HEK293 (cell line): ENCODE measurements around the gene VAMP5.

Source experiments
- CTCF ChIA-PET: fragments of 350-600 bp; formaldehyde crosslinking; extraction: SDS; loops from one replicate; lab custom pipeline; 2021; ENCODE audit warnings: antibody characterized with exemption; lab: Yijun Ruan, JAX
- POLR2A ChIA-PET: fragments of 300-600 bp; formaldehyde crosslinking; extraction: SDS; loops from one replicate; lab custom pipeline; 2020; ENCODE audit warnings: antibody characterized with exemption, inconsistent platforms; lab: Yijun Ruan, JAX
- H3K27ac ChIP-seq: fragments of 200-500 bp; sonication (Bioruptor generic); 2 replicates; pipeline ENCODE4 v1.5.1; 2014; ENCODE audit warnings: low read depth, low read length, control low read depth, inconsistent platforms; ENCODE audit errors: extremely low read depth
- H3K36me3 ChIP-seq, 2 experiments: fragments of 200-500 bp in 1 of 2; sonication (Bioruptor generic) in 1 of 2; 1 replicate in 1 of 2; 2 replicates in 1 of 2; pipeline ENCODE4 v1.5.1; 2014 to 2017; ENCODE audit warnings: inconsistent platforms in 2 of 2, low read length in 2 of 2; ENCODE audit not compliant: control insufficient read depth in 2 of 2, insufficient read depth in 1 of 2
- H3K4me1 ChIP-seq: fragments of 200-500 bp; sonication (Bioruptor generic); 2 replicates; pipeline ENCODE4 v1.5.1; 2014; ENCODE audit warnings: mild to moderate bottlenecking, low read length, inconsistent platforms; ENCODE audit not compliant: control insufficient read depth, insufficient read depth
- H3K4me3 ChIP-seq: 2 replicates; pipeline ENCODE4 v1.5.1; 2011; ENCODE audit warnings: low read depth, mild to moderate bottlenecking, control low read depth, low read length, moderate library complexity
- H3K9me3 ChIP-seq: fragments of 200-500 bp; sonication (Bioruptor generic); 2 replicates; pipeline ENCODE4 v1.5.1; 2014; ENCODE audit warnings: low read depth, low read length, inconsistent platforms; ENCODE audit not compliant: control insufficient read depth, insufficient read depth
- EGR2 ChIP-seq: fragments of 450-650 bp; formaldehyde crosslinking; IDR thresholded peaks from 2 replicates; pipeline ENCODE4 v1.5.1; 2016; ENCODE audit warnings: low read depth, missing biosample characterization, missing genetic modification characterization
- GLI2 ChIP-seq: fragments of 450-650 bp; formaldehyde crosslinking; IDR thresholded peaks from 2 replicates; pipeline ENCODE4; 2017; ENCODE audit warnings: missing biosample characterization, missing genetic modification characterization, low read depth, borderline replicate concordance
- GLI4 ChIP-seq: fragments of 450-650 bp; formaldehyde crosslinking; IDR thresholded peaks from 2 replicates; pipeline ENCODE4 v1.5.1; 2016; ENCODE audit warnings: missing biosample characterization, missing genetic modification characterization
- IKZF3 ChIP-seq: fragments of 450-650 bp; IDR thresholded peaks from 2 replicates; pipeline ENCODE4 v1.5.0; 2018; ENCODE audit warnings: missing biosample characterization, mild to moderate bottlenecking, missing genetic modification characterization, moderate library complexity
- PRDM1 ChIP-seq: fragments of 450-650 bp; formaldehyde crosslinking; IDR thresholded peaks from 2 replicates; pipeline ENCODE4; 2016; ENCODE audit warnings: missing biosample characterization, missing genetic modification characterization
- SCRT1 ChIP-seq: fragments of 450-650 bp; formaldehyde crosslinking; IDR thresholded peaks from 2 replicates; pipeline ENCODE4 v1.5.1; 2016; ENCODE audit warnings: missing biosample characterization, missing genetic modification characterization, borderline replicate concordance
- ZBTB17 ChIP-seq: fragments of 450-650 bp; formaldehyde crosslinking; IDR thresholded peaks from 2 replicates; pipeline ENCODE4 v1.5.1; 2016; ENCODE audit warnings: missing biosample characterization, missing genetic modification characterization
- ZBTB48 ChIP-seq: fragments of 450-650 bp; formaldehyde crosslinking; IDR thresholded peaks from 2 replicates; pipeline ENCODE4 v1.5.1; 2016; ENCODE audit warnings: missing biosample characterization, missing genetic modification characterization
- ZNF112 ChIP-seq: fragments of 450-650 bp; formaldehyde crosslinking; IDR thresholded peaks from 2 replicates; pipeline ENCODE4 v1.5.0; 2017; ENCODE audit warnings: missing biosample characterization, missing genetic modification characterization
- ZNF292 ChIP-seq: fragments of 450-650 bp; formaldehyde crosslinking; IDR thresholded peaks from 2 replicates; pipeline ENCODE4 v1.5.1; 2016; ENCODE audit warnings: low read depth, missing biosample characterization, missing genetic modification characterization, borderline replicate concordance
- ZNF302 ChIP-seq: fragments of 450-650 bp; formaldehyde crosslinking; IDR thresholded peaks from 2 replicates; pipeline ENCODE4 v1.5.1; 2016; ENCODE audit warnings: missing biosample characterization, missing genetic modification characterization, low read depth
- ZNF311 ChIP-seq: fragments of 450-650 bp; formaldehyde crosslinking; IDR thresholded peaks from 2 replicates; pipeline ENCODE4 v1.5.1; 2017; ENCODE audit warnings: missing biosample characterization, missing genetic modification characterization, borderline replicate concordance
- ZNF354C ChIP-seq: fragments of 450-650 bp; formaldehyde crosslinking; IDR thresholded peaks from 2 replicates; pipeline ENCODE4 v1.5.1; 2016; ENCODE audit warnings: missing biosample characterization, missing genetic modification characterization, low read depth, borderline replicate concordance
- ZNF433 ChIP-seq: fragments of 450-650 bp; formaldehyde crosslinking; IDR thresholded peaks from 2 replicates; pipeline ENCODE4 v1.5.1; 2016; ENCODE audit warnings: missing biosample characterization, missing genetic modification characterization, low read depth
- ZNF558 ChIP-seq: fragments of 450-650 bp; formaldehyde crosslinking; IDR thresholded peaks from 2 replicates; pipeline ENCODE4 v1.5.1; 2016; ENCODE audit warnings: missing biosample characterization, missing genetic modification characterization
- ZNF585B ChIP-seq: fragments of 450-650 bp; formaldehyde crosslinking; IDR thresholded peaks from 2 replicates; pipeline ENCODE4 v1.5.1; 2016; ENCODE audit warnings: missing biosample characterization, missing genetic modification characterization
- ZNF596 ChIP-seq: fragments of 450-650 bp; IDR thresholded peaks from 2 replicates; pipeline ENCODE4 v1.5.0; 2018; ENCODE audit warnings: missing biosample characterization, mild to moderate bottlenecking, missing genetic modification characterization, moderate library complexity
- ZNF660 ChIP-seq: fragments of 450-650 bp; IDR thresholded peaks from 2 replicates; pipeline ENCODE4 v1.5.1; 2018; ENCODE audit warnings: missing biosample characterization, mild to moderate bottlenecking, missing genetic modification characterization
- ZNF747 ChIP-seq: fragments of 450-650 bp; formaldehyde crosslinking; IDR thresholded peaks from 2 replicates; pipeline ENCODE4 v1.5.1; 2016; ENCODE audit warnings: missing biosample characterization, missing genetic modification characterization
- ZNF768 ChIP-seq: fragments of 450-650 bp; formaldehyde crosslinking; IDR thresholded peaks from 2 replicates; pipeline ENCODE4 v1.5.1; 2018; ENCODE audit warnings: missing biosample characterization, mild to moderate bottlenecking, missing genetic modification characterization
- ZNF837 ChIP-seq: fragments of 450-650 bp; formaldehyde crosslinking; IDR thresholded peaks from 2 replicates; pipeline ENCODE4 v1.5.1; 2016; ENCODE audit warnings: missing biosample characterization, missing genetic modification characterization
- TF ChIP-seq, protein P1 (sequence below): fragments of 450-650 bp; formaldehyde crosslinking; IDR thresholded peaks from 2 replicates; pipeline ENCODE4 v1.5.1; 2016; ENCODE audit warnings: missing biosample characterization, missing genetic modification characterization, borderline replicate concordance
- TF ChIP-seq, protein P2 (sequence below): fragments of 450-650 bp; formaldehyde crosslinking; IDR thresholded peaks from 2 replicates; pipeline ENCODE4 v1.5.1; 2017; ENCODE audit warnings: missing biosample characterization, missing genetic modification characterization

Gene VAMP5

DNA sequence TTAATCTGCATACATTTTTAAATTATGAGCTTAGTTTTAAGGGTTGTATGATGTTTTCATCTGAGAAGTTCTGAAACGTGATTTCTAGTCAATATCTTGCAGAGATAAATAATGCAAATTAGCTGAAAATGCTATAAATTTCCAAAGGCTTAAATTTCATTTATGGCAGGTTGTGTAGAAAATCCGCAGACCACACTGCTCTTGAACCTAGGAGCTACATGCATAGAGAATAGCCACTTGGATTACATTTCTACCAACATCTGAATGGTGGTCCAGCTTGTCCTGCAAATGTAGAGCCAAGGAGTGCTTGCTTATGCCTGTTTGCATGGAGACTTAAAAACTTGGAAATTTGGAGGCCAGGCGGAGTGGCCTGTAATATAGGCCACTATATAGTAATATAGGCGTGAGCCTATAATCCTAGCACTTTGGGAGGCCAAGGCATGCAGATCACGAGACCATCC is 38.4 kb upstream of the VAMP5 start (continued):
- TF ChIP-seq ZNF558 (tag by site-specific recombination): no peak
- TF ChIP-seq ZNF768 (tag by site-specific recombination): no peak
- no peak for TF ChIP-seq EGR2
- TF ChIP-seq, all 188 proteins: peak for 0

DNA sequence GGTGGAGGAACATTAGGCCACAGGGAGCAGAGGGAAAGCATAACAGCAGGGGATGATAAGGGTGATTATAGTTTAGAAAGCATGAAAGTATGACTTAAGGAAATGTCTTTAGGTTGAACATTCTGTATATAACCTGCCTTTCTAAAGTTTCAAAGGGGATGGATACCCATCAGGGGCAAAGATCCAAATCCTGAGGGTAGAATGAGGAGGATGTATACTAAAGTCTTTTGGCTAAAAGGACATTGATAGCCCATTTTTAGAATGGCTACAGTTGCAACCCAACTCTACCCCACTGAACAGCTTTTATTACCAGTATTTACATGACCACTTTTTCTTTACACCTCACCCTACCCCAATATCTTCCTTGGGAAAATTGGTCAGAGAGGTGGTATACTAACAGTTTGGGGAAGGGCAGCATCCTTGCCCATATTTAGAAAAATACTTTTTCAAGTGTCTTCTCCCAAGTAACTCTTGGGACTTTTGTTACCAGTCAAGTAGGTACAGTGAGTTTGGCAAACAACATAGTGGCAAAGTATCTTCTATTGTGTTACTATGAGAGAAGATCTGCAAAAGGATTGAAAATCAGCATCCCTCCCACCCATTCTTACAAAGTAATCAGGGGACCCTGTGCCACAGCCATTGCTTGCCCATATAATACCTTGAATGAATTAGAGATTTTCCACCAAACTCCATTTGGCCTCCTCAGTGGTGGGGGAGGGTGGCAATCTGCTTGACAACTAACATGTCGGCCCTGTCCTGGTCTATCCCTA is 37.0 kb upstream of the VAMP5 start:
- H3K9me3 ChIP-seq: no peaks in the 10 kb centered on the region
- ChIA-PET POLR2A (interaction anchor here (0.6 to 12.3 kb wide), 9 partner anchors 9 to 156 kb away, joined by 3 to 106 read pairs (median 6); partner anchors contain the start of genes GGCX, MAT2A and SH2D6), CTCF (interaction anchor here (0.5 to 9.8 kb wide), 7 partner anchors 93 to 157 kb away, joined by 4 to 144 read pairs (median 10); partner anchors contain the start of gene SH2D6)
- peaks cover 32 to 92% of the 10 kb centered on the region in 2 experiments for H3K36me3 ChIP-seq
- no peak overlapping the region for H3K27ac ChIP-seq
- TF ChIP-seq GLI2 (tag by site-specific recombination) (no peak), IKZF3 (tag by site-specific recombination) (peak; percentile 32; the same call in 1 of the 2 replicates), PRDM1 (tag by site-specific recombination) (peak; percentile 35; the same call in 1 of the 2 replicates), ZNF660 (tag by site-specific recombination) (0 out of 2 replicates have a peak, but pooled peaks have one; percentile 13), ZBTB17 (no peak)
- H3K4me3 ChIP-seq: no peak overlapping the region
- H3K4me1 ChIP-seq: no peaks in the 10 kb centered on the region

DNA sequence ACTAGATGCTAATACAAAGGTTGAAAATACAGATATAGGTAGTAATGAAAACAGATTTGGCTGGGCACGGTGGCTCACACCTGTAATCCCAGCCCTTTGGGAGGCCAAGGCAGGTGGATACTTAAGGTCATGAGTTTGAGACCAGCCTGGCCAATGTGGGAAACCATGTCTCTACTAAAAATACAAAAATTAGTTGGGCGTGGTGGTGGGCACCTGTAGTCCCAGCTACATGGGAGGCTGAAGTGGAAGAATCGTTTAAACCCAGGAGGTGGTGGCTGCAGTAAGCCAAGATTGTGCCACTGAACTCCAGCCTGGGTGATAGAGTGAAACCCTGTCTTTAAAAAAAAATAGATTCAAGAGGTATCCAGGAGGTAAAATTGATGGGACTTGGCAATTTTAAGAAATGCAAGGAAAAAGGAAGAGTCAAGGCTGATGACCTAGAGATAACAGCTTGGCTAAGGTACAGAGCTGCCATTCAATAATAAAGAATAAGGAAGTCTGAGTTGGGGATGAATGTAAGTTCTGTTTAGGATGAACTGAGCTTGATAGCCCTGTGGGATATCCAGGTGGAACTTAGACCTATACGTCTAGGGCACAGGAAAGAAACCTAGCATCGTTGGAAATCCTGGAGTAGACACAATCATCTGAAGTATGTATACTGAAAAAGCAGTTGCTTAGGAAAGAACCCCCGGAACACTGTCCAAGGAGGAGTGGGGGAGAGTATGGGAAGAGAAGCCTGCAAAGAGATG is 36.2 kb upstream of the VAMP5 start:
- TF ChIP-seq, protein P1, sequence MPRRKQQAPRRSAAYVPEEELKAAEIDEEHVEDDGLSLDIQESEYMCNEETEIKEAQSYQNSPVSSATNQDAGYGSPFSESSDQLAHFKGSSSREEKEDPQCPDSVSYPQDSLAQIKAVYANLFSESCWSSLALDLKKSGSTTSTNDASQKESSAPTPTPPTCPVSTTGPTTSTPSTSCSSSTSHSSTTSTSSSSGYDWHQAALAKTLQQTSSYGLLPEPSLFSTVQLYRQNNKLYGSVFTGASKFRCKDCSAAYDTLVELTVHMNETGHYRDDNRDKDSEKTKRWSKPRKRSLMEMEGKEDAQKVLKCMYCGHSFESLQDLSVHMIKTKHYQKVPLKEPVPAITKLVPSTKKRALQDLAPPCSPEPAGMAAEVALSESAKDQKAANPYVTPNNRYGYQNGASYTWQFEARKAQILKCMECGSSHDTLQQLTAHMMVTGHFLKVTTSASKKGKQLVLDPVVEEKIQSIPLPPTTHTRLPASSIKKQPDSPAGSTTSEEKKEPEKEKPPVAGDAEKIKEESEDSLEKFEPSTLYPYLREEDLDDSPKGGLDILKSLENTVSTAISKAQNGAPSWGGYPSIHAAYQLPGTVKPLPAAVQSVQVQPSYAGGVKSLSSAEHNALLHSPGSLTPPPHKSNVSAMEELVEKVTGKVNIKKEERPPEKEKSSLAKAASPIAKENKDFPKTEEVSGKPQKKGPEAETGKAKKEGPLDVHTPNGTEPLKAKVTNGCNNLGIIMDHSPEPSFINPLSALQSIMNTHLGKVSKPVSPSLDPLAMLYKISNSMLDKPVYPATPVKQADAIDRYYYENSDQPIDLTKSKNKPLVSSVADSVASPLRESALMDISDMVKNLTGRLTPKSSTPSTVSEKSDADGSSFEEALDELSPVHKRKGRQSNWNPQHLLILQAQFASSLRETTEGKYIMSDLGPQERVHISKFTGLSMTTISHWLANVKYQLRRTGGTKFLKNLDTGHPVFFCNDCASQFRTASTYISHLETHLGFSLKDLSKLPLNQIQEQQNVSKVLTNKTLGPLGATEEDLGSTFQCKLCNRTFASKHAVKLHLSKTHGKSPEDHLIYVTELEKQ (tag by site-specific recombination): no peak
- peak; percentile 41; the same call in 1 of the 2 replicates for TF ChIP-seq ZBTB48 (tag by site-specific recombination)
- no peaks in the 10 kb centered on the region for H3K4me1 ChIP-seq
- POLR2A ChIA-PET: interaction anchor here (0.6 to 12.3 kb wide), 7 partner anchors 9 to 193 kb away, joined by 3 to 106 read pairs (median 5); partner anchors contain the start of genes ELMOD3, GGCX, MAT2A and SH2D6
- peaks cover 24 to 92% of the 10 kb centered on the region in 2 experiments for H3K36me3 ChIP-seq
- no peak overlapping the region for H3K4me3 ChIP-seq
- no peaks in the 10 kb centered on the region for H3K9me3 ChIP-seq
- H3K27ac ChIP-seq: no peak overlapping the region
- CTCF ChIA-PET: interaction anchor here (0.6 to 9.8 kb wide), 7 partner anchors 8 to 247 kb away, joined by 3 to 144 read pairs (median 3); partner anchors contain the start of gene SH2D6

DNA sequence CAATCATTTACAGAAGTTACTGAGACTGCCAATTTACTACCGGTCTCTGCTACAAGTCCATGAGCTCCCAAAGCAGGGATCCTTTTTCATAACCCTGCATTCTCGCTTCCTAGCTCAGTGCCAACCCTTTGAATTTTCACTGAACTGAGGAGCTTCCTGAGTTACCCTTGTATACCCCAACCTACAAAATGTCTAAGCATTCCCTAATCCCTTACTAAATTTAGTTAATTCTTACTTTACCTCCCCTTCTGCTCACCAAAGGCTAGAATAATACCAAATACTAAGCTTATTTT is 35.7 kb upstream of the VAMP5 start:
- no peak overlapping the region for H3K27ac ChIP-seq
- ChIA-PET CTCF (interaction anchor here (0.6 to 9.8 kb wide), 8 partner anchors 9 to 248 kb away, joined by 3 to 144 read pairs (median 3); partner anchors contain the start of gene SH2D6), POLR2A (interaction anchor here (0.6 to 12.3 kb wide), 7 partner anchors 10 to 194 kb away, joined by 3 to 106 read pairs (median 5); partner anchors contain the start of genes ELMOD3, GGCX, MAT2A and SH2D6)
- no peak overlapping the region for H3K4me3 ChIP-seq
- peaks cover 22 to 90% of the 10 kb centered on the region in 2 experiments for H3K36me3 ChIP-seq
- no peaks in the 10 kb centered on the region for H3K9me3 ChIP-seq
- no peaks in the 10 kb centered on the region for H3K4me1 ChIP-seq
- TF ChIP-seq, protein P2, sequence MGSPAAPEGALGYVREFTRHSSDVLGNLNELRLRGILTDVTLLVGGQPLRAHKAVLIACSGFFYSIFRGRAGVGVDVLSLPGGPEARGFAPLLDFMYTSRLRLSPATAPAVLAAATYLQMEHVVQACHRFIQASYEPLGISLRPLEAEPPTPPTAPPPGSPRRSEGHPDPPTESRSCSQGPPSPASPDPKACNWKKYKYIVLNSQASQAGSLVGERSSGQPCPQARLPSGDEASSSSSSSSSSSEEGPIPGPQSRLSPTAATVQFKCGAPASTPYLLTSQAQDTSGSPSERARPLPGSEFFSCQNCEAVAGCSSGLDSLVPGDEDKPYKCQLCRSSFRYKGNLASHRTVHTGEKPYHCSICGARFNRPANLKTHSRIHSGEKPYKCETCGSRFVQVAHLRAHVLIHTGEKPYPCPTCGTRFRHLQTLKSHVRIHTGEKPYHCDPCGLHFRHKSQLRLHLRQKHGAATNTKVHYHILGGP (tag by site-specific recombination): no peak
- TF ChIP-seq ZNF292 (tag by site-specific recombination): no peak
- no peak for TF ChIP-seq ZNF311
- TF ChIP-seq SCRT1 (tag by site-specific recombination): no peak
- no peak for TF ChIP-seq ZNF302 (tag by site-specific recombination)
- no peak for TF ChIP-seq ZNF354C (tag by site-specific recombination)
- TF ChIP-seq ZNF433 (tag by site-specific recombination): no peak
- no peak for TF ChIP-seq ZNF747
- TF ChIP-seq ZNF837 (tag by site-specific recombination): no peak
- TF ChIP-seq ZNF112 (tag by site-specific recombination): no peak
- no peak for TF ChIP-seq EGR2
- no peak for TF ChIP-seq ZNF596 (tag by site-specific recombination)
- TF ChIP-seq GLI4 (tag by site-specific recombination): no peak
- no peak for TF ChIP-seq ZNF585B (tag by site-specific recombination)
